ENCODE data around the gene NRAP.

DNA sequence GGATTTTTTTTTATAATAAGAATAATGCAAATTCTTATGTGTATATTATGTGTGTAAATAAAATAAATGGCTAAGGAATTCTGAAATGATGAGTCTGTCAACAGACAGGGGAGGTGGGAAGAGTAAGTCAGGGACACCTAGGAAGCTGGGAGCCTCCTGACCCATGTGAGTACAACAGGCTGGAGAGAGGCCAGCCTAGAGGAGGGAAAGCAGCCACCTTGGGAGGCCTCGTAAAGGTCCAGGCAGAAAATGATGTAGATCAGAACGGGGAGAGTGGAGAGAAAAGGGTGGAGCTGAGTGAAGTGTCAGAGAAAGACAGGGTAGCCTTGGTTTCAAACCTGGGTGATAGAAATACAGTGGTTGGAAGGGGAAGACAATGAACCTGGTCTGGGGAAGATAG, 6.9 kb downstream of the NRAP start:
- TF ChIP-seq SPI1 (IDR thresholded peaks at IDR 0.05; ENCODE audit: low read depth, low read length) (no peak), POLR2AphosphoS5 (IDR thresholded peaks at IDR 0.05; ENCODE audit: low read depth, low read length) (no peak), TAF1 (IDR thresholded peaks at IDR 0.05; ENCODE audit: low read depth, low read length) (no peak)
